Measurements from ENCODE around the gene CDYL2. TPM values are rescaled to one million over a fixed set of nuclear protein-coding genes. Genes with fewer than 3 reads are reported as not detected.
A peak's percentile ranks its signal among the peaks of the same experiment; 100 is the strongest.

The CDYL2 gene
- total RNA-seq, 1 donor from 2014 or later, result 5.3 TPM

- ATAC-seq, result no peak
Observed at GRCh38 chr16:80591071-80591915, 213.1 kb downstream of the CDYL2 start.

GRCh38 chr16:80587071-80587470 lies 217.3 kb downstream of the CDYL2 start:
- ATAC-seq, result no peak

- ATAC-seq, result no peak
Observed at GRCh38 chr16:80586476-80586875, 217.9 kb downstream of the CDYL2 start.

GRCh38 chr16:80585764-80586163 lies 218.6 kb downstream of the CDYL2 start:
- no peak for ATAC-seq

- no peak for ATAC-seq
Observed at GRCh38 chr16:80583466-80583865, 220.9 kb downstream of the CDYL2 start.

- ATAC-seq, result no peak
Observed at GRCh38 chr16:80580109-80580832, 224.1 kb downstream of the CDYL2 start.

GRCh38 chr16:80577485-80578280 lies 226.7 kb downstream of the CDYL2 start:
- ATAC-seq, result no peak

- ATAC-seq, result no peak
Observed at GRCh38 chr16:80576343-80576912, 228.0 kb downstream of the CDYL2 start.

GRCh38 chr16:80573700-80574120 lies 230.7 kb downstream of the CDYL2 start:
- ATAC-seq, result no peak

- ATAC-seq, result no peak
Observed at GRCh38 chr16:80570106-80570478, 234.3 kb downstream of the CDYL2 start.

GRCh38 chr16:80569440-80570105 lies 234.8 kb downstream of the CDYL2 start:
- peak; percentile 77 for ATAC-seq

GRCh38 chr16:80564394-80564793 lies 240.0 kb downstream of the CDYL2 start:
- ATAC-seq, result no peak

GRCh38 chr16:80563066-80563465 lies 241.3 kb downstream of the CDYL2 start:
- no peak for ATAC-seq

GRCh38 chr16:80559369-80559768 lies 245.0 kb downstream of the CDYL2 start:
- no peak for ATAC-seq

GRCh38 chr16:80557037-80557436 lies 247.4 kb downstream of the CDYL2 start:
- ATAC-seq, result no peak

GRCh38 chr16:80556481-80556880 lies 247.9 kb downstream of the CDYL2 start:
- no peak for ATAC-seq

- ATAC-seq, result no peak
Observed at GRCh38 chr16:80554033-80554432, 250.4 kb downstream of the CDYL2 start.

- peak; percentile 73 for ATAC-seq
Observed at GRCh38 chr16:80552277-80552676, 252.1 kb downstream of the CDYL2 start.

Data from esophagus mucosa (tissue), 1 donor.